ENCODE measurements around the gene F2RL3.

DNA sequence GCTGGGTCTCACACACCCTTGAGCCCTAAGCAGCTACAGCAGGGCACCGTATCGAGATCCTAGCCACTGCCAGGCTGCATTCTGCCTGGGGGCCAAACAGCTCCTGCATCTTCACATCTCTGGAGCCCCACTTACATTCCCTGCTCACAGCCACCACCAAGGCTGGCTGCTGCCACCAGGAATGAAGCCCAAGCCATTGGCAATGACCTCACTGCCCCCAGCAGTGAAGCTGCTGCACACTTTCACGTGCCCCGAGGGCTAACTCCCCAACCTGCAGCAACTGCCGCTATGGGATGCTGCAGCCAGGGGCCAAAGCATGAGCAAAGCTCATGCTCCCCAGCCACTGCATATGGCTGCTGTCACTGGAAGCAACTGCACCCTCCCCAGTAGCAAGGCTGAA, 42.0 kb downstream of the F2RL3 start:
- TF ChIP-seq, protein P1, sequence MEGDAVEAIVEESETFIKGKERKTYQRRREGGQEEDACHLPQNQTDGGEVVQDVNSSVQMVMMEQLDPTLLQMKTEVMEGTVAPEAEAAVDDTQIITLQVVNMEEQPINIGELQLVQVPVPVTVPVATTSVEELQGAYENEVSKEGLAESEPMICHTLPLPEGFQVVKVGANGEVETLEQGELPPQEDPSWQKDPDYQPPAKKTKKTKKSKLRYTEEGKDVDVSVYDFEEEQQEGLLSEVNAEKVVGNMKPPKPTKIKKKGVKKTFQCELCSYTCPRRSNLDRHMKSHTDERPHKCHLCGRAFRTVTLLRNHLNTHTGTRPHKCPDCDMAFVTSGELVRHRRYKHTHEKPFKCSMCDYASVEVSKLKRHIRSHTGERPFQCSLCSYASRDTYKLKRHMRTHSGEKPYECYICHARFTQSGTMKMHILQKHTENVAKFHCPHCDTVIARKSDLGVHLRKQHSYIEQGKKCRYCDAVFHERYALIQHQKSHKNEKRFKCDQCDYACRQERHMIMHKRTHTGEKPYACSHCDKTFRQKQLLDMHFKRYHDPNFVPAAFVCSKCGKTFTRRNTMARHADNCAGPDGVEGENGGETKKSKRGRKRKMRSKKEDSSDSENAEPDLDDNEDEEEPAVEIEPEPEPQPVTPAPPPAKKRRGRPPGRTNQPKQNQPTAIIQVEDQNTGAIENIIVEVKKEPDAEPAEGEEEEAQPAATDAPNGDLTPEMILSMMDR (IDR thresholded peaks at IDR 0.05) = no peak
- no peak for TF ChIP-seq POLR2A (IDR thresholded peaks at IDR 0.05)
